ENCODE results near the gene ZMAT5. TPM values are rescaled to one million over a fixed set of nuclear protein-coding genes. Genes with fewer than 3 reads are reported as not detected.

ZMAT5 gene
- total RNA-seq, 2 donors from 2014 or later: 11.9 to 14.3 TPM

GRCh38 chr22:29769723-29770321 is 3.0 kb upstream of the ZMAT5 start:
- no peaks in the 10 kb centered on the region for H3K9me3 ChIP-seq

GRCh38 chr22:29768052-29768693 is 1.4 kb upstream of the ZMAT5 start:
- H3K9me3 ChIP-seq: no peaks in the 10 kb centered on the region
- H3K36me3 ChIP-seq: peaks cover 7% of the 10 kb centered on the region
- peaks cover 8% of the 10 kb centered on the region for H3K4me1 ChIP-seq
- intact Hi-C loops (cut with DNase I): loop anchor here (5.0 kb wide), 1 partner anchor 239 kb away; no protein-coding TSS in a partner anchor
- no peak for TF ChIP-seq CTCF (IDR thresholded peaks at IDR 0.05)
- H3K9ac ChIP-seq (ENCODE audit: low read depth in 2 of 2, low read length in 2 of 2): peak overlapping the region; percentile 94 to 99
- H3K27ac ChIP-seq: no peak overlapping the region
- H3K27me3 ChIP-seq: no peaks in the 10 kb centered on the region
- H3K4me3 ChIP-seq: peak overlapping the region; percentile 84
- DNase-seq: no peak

More at GRCh38 chr22:29769723-29770321, 3.0 kb upstream of the ZMAT5 start:
- peaks cover 8% of the 10 kb centered on the region for H3K4me1 ChIP-seq
- no peaks in the 10 kb centered on the region for H3K27me3 ChIP-seq
- peaks cover 7% of the 10 kb centered on the region for H3K36me3 ChIP-seq
- H3K27ac ChIP-seq: no peak overlapping the region
- DNase-seq: no peak
- no peak for TF ChIP-seq CTCF (IDR thresholded peaks at IDR 0.05)
- intact Hi-C loops (cut with DNase I): loop anchor here (5.0 kb wide), 1 partner anchor 237 kb away; no protein-coding TSS in a partner anchor
- no peak overlapping the region for H3K4me3 ChIP-seq
- H3K9ac ChIP-seq (ENCODE audit: low read depth in 2 of 2, low read length in 2 of 2): no peak overlapping the region

GRCh38 chr22:29767171-29768051 is 604 bp upstream of the ZMAT5 start, which contains the start of gene UQCR10:
TSS of gene UQCR10 (plus strand) at chr22:29767369. CDS start at chr22:29767399, 30 bp downstream.
- TF ChIP-seq CTCF (IDR thresholded peaks at IDR 0.05): no peak
- intact Hi-C loops (cut with DNase I): loop anchor here (5.0 kb wide), 1 partner anchor 240 kb away; no protein-coding TSS in a partner anchor
- Histone ChIP-seq H3K9ac (ENCODE audit: low read depth in 2 of 2, low read length in 2 of 2) (peak within 1 kb of the TSS; percentile 94 to 99), H3K4me1 (peaks cover 8% of the 10 kb centered on the region), H3K27ac (peak within 1 kb of the TSS; percentile 80), H3K4me3 (peak within 1 kb of the TSS; percentile 84), H3K9me3 (no peaks in the 10 kb centered on the region), H3K36me3 (peaks cover 7% of the 10 kb centered on the region), H3K27me3 (no peaks in the 10 kb centered on the region)
- peak; percentile 93 for DNase-seq

GRCh38 chr22:29765905-29766631 is 739 bp downstream of the ZMAT5 start:
- Histone ChIP-seq H3K4me1 (peaks cover 8% of the 10 kb centered on the region), H3K9me3 (no peaks in the 10 kb centered on the region), H3K4me3 (peak overlapping the region; percentile 84), H3K9ac (ENCODE audit: low read depth in 2 of 2, low read length in 2 of 2) (peak overlapping the region; percentile 82 to 99), H3K27me3 (no peaks in the 10 kb centered on the region), H3K36me3 (peaks cover 7% of the 10 kb centered on the region), H3K27ac (peak overlapping the region; percentile 80)
- intact Hi-C loops (cut with DNase I): loop anchor here (5.0 kb wide), 1 partner anchor 241 kb away; no protein-coding TSS in a partner anchor
- no peak for TF ChIP-seq CTCF (IDR thresholded peaks at IDR 0.05)
- DNase-seq: peak; percentile 54

Measured in colonic mucosa (tissue), 4 donors.